ENCODE results near the gene COMMD4. TPM values are rescaled to one million over a fixed set of nuclear protein-coding genes. Genes with fewer than 3 reads are reported as not detected.
"Not testable (repeated sequence)": the region's sequence is repeated elsewhere in the genome, so short reads cannot be mapped to it uniquely, and the experiment has no call there.

The COMMD4 gene
- total RNA-seq, 1 donor, result 54.1 TPM

DNA sequence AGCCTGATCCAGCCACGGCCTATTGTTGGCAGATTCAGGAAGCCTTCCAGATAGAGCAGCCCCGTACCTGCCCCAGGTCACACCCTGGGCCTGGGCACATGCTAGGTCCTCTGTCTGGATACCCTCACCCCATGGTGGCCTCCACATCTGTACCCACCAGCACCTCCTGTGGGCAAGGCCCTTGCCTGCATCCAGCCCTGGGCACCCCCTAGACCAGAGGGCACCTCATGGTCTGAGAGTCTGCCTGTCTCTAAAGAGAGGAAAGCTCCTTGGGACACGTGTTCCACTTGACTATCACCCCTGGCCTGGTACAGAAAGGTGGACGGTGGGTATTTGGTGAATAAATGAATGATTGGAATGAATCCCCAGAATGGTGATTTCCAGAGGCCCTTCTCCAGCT lies 8.9 kb upstream of the COMMD4 start:
- no peak for DNase-seq (ENCODE audit: low read depth)
- TF ChIP-seq, protein P1, sequence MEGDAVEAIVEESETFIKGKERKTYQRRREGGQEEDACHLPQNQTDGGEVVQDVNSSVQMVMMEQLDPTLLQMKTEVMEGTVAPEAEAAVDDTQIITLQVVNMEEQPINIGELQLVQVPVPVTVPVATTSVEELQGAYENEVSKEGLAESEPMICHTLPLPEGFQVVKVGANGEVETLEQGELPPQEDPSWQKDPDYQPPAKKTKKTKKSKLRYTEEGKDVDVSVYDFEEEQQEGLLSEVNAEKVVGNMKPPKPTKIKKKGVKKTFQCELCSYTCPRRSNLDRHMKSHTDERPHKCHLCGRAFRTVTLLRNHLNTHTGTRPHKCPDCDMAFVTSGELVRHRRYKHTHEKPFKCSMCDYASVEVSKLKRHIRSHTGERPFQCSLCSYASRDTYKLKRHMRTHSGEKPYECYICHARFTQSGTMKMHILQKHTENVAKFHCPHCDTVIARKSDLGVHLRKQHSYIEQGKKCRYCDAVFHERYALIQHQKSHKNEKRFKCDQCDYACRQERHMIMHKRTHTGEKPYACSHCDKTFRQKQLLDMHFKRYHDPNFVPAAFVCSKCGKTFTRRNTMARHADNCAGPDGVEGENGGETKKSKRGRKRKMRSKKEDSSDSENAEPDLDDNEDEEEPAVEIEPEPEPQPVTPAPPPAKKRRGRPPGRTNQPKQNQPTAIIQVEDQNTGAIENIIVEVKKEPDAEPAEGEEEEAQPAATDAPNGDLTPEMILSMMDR (IDR thresholded peaks at IDR 0.05; ENCODE audit: insufficient read depth, low read length), result no peak
- H3K4me3 ChIP-seq (ENCODE audit: low read depth, low read length), result no peak overlapping the region

DNA sequence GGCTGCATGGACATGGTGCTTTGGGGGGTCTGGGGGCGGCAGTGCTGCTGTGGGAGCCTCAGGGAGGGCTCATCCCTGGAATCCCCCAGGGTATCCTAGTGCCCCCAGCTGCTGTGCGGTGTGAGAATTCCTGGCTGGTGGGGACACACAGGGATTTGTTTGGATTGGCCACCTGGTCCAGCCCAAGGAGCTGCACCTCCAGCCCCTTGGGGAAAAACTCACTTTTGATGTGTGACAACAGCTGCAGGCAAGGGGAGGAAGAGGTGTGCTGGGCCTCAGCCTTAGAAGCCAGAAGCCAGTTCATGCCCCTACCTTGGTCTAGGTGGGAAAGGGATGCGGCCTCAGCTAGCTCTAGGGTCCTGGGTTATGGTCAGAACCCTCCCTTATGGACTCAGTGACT lies 8.4 kb upstream of the COMMD4 start:
- DNase-seq (ENCODE audit: low read depth), result no peak

DNA sequence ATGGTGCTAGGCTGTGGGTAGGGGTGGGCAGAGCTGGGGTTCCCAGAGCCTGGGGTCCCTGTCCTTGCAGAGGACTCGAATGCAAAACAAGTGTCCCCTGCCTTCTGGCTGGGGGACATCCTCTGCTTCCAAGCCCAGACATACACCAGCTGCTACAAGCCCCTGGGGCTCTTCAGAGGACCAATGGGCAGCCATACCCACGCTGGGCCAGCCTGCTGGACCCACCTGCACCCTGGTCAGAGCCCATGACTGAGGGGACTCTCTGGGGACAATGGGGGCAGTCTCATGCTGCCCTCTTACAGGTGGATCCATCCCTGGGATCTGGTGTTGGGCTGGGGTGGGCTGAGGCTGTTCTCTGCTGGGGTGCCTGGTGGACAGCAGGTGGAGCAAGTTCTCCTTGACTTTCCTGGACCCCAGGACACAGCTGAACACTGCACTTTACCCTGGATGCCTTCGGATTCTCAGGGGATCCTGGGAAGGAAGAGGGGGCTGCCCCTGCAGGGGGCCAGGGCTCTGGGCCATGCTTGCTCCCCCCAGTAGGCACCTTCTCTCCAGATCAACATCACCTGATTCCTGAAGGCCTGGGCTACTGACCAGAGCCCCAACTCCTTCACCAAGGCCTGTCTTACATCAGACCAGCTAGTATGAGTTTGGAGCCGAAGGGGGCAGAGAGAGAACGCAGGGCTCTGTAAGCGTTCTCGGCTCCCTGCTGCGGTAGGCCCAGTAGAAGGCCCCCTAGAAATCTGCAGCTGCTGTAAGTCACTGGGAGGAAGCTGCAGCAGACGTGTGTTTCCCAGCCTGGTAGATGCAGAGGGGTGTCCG lies 7.2 kb upstream of the COMMD4 start:
- TF ChIP-seq, protein P1 (IDR thresholded peaks at IDR 0.05; ENCODE audit: insufficient read depth, low read length), result no peak
- DNase-seq (ENCODE audit: low read depth), result no peak
- no peak overlapping the region for H3K4me3 ChIP-seq (ENCODE audit: low read depth, low read length)

More for the DNA sequence above, 8.4 kb upstream of the COMMD4 start:
- H3K4me3 ChIP-seq (ENCODE audit: low read depth, low read length), result no peak overlapping the region
- TF ChIP-seq, protein P1 (IDR thresholded peaks at IDR 0.05; ENCODE audit: insufficient read depth, low read length), result no peak

DNA sequence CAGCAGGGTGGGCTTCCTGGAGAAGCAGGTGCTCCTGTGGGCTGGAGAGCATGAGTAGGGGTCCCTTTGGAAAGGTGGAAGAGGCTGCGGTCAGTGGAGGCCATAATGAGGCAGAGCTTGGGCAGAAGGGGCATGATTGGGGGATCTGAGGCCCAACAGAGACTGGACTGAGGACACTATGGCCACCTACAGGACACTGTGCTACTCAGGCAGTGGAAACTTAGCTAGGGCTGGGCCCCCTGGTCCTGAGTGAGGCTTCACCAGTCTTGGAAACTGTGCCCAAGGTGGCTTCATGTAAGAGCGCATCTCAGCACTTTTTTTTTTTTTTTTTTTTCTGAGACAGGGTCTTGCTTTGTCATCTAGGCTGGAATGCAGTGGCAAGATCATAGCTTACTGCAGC lies 6.3 kb upstream of the COMMD4 start:
- TF ChIP-seq, protein P1 (IDR thresholded peaks at IDR 0.05; ENCODE audit: insufficient read depth, low read length), result no peak
- H3K4me3 ChIP-seq (ENCODE audit: low read depth, low read length), result no peak overlapping the region
- no peak for DNase-seq (ENCODE audit: low read depth)

DNA sequence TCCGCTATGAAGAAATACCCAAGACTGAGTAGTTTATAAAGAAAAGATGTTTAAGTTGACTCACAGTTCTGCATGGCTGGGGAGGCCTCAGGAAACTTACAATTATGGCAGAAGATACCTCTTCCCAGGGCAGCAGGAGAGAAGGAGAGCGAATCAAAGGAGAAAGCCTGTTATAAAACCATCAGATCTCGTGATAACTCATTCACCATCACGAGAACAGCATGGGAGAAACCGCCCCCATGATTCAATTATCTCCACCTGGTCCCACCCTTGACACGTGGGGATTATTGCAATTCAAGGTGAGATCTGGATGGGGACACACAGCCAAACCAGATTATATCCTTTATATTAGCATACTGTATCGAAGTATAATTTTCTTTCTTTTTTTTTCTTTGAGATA lies 3.8 kb upstream of the COMMD4 start:
- not testable (repeated sequence) for DNase-seq (ENCODE audit: low read depth); H3K4me3 ChIP-seq (ENCODE audit: low read depth, low read length)

DNA sequence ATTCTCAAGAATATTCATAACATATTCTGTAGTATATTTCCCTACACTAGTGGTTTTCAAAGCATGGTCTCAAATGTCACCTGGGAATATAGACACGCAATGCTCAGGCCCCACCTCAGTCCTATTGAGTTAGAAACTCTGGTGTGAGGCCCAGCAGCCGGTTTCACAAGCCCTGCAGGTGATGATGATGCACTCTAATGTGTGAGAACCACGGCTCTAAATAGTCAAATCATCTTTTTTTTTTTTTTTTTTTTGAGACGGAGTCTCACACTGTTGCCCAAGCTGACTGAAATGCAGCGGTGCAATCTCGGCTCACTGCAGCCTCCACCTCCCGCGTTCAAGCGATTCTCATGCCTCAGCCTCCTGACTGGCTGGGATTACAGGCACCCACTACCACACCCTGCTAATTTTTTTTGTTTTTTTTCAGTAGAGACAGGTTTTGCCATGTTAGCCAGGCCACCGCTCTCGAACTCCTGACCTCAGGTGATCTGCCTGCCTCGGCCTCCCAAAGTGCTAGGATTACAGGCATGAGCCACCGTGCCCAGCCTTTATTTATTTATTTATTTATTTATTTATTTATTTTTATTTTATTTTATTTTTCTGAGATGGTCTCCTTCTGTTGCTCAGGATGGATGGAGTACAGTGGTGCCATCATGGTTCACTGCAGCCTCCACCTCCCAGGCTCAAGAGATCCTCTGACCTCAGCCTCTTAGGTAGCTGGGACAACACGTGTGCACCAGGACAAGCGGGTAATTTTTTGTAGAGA lies 2.0 kb upstream of the COMMD4 start:
- not testable (repeated sequence) for H3K4me3 ChIP-seq (ENCODE audit: low read depth, low read length); DNase-seq (ENCODE audit: low read depth)

DNA sequence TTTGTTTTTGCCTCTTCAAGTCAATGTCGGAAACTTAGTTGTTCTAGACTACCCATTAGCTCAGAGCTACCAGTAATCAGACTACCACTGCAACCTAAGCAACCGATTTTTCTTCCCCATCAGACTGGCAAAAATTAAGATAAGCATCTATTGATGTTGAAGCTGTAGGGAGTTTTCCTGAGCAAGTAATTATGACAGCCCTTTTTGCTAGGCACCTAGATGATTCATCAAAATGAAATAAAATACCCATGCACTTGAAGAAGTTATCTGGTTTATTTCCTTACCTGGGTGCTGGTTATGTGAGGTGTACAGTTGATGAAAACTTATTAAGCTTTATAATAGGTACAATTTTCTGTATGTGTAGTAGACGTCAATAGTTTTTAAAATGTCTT lies 554 bp upstream of the COMMD4 start:
- peak overlapping the region; percentile 83 for H3K4me3 ChIP-seq (ENCODE audit: low read depth, low read length)
- no peak for DNase-seq (ENCODE audit: low read depth)
- TF ChIP-seq, protein P1 (IDR thresholded peaks at IDR 0.05; ENCODE audit: insufficient read depth, low read length), result no peak

All from fibroblast of the aortic adventitia (primary cell).